Activated CD8-positive, alpha-beta T cell treated with anti-CD3 and anti-CD28 coated beads, Interleukin-2, amount 10 ng/mL, durations not matched to agents 7 days and 5 days (primary cell): ENCODE results near the gene EPB41L2. TPM values are rescaled to one million over a fixed set of nuclear protein-coding genes. Genes with fewer than 3 reads are reported as not detected.
"Not testable (repeated sequence)": the region's sequence is repeated elsewhere in the genome, so short reads cannot be mapped to it uniquely, and the experiment has no call there.

ENCODE experiments used
- ATAC-seq: fragments of 150-1000 bp; cut with Tn5 transposase; one replicate; pipeline ENCODE4 v1.10.0; 2021; ENCODE audit warnings: moderate library complexity
- CTCF ChIA-PET: fragments of 350-600 bp; sonication (Branson Sonifier 250); formaldehyde crosslinking; loops from one replicate; lab custom pipeline; 2021; ENCODE audit warnings: antibody characterized with exemption; lab: Charles Lee
- POLR2A ChIA-PET: fragments of 350-600 bp; sonication (Branson Sonifier 250); formaldehyde crosslinking; loops from one replicate; lab custom pipeline; 2021; ENCODE audit warnings: antibody characterized with exemption; lab: Charles Lee
- DNase-seq: peaks from one replicate; pipeline ENCODE4 v3.0.0-alpha.2; 2020
- H3K27ac Mint-ChIP-seq: one replicate; pipeline ENCODE4 v1.8.0; 2021; ENCODE audit warnings: mild to moderate bottlenecking, mixed read lengths
- H3K27me3 Mint-ChIP-seq: one replicate; pipeline ENCODE4 v1.8.0; 2021; ENCODE audit warnings: low read depth, mixed read lengths
- H3K36me3 Mint-ChIP-seq: one replicate; pipeline ENCODE4 v1.8.0; 2021; ENCODE audit warnings: low read depth, mixed read lengths
- H3K4me1 Mint-ChIP-seq: one replicate; pipeline ENCODE4 v1.8.0; 2021; ENCODE audit warnings: low read depth, mixed read lengths
- H3K4me3 Mint-ChIP-seq: one replicate; pipeline ENCODE4 v1.8.0; 2021; ENCODE audit warnings: mild to moderate bottlenecking, mixed read lengths
- H3K9me3 Mint-ChIP-seq: one replicate; pipeline ENCODE4 v1.8.0; 2022; ENCODE audit warnings: mixed read lengths; ENCODE audit not compliant: insufficient read depth
- total RNA-seq, 2 experiments: library from RNA; stranded (reverse); gene quantifications; one replicate each; pipeline ENCODE4 v1.2.3, GENCODE V29; 2021

The EPB41L2 gene
- total RNA-seq, 2 experiments from 2014 or later = 18.0 to 23.6 TPM

DNA sequence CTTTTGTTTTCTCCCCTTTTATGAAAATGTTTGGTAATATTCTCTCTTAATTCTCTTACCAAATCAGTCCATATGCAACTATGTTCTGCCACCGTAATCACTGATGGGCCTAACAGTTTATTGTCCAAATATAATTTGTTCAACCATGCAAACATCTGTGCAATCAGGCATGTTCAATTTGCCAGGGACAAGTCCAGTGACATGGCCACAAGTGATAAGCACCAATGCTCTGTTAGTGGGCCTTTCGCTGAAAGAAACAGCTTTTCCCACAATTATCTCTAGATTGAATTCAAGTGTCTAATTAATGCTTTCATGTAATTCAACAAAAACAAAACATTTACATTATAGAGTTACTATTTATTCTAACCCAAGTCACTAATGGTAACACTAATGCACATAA, 53.3 kb downstream of the EPB41L2 start:
- ChIA-PET CTCF (no interaction called here), POLR2A (no interaction called here)
- DNase-seq (no peak), ATAC-seq (no peak)
- Mint-ChIP-seq H3K27ac (no peak overlapping the region), H3K36me3 (peaks cover 14% of the 10 kb centered on the region), H3K9me3 (peaks cover 29% of the 10 kb centered on the region), H3K4me3 (no peak overlapping the region), H3K4me1 (no peaks in the 10 kb centered on the region), H3K27me3 (no peaks in the 10 kb centered on the region)

DNA sequence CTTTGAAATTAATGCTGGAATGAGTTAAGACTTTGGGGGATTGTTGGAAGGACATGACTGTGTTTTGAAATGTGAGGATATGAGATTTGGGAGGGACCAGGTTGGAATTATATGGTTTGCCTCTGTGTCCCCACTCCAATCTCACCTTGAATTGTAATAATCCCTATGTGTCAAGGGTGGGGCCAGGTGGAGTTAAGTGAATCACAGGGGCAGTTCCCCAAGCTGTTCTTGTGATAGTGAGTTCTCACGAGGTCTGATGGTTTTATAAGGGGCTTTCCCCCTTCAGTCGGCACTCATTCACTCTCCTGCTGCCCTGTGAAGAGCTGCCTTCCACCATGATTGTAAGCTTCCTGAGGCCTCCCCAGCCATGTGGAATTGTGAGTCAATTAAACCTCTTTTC, 54.1 kb downstream of the EPB41L2 start:
- Mint-ChIP-seq H3K36me3 (peaks cover 14% of the 10 kb centered on the region), H3K9me3 (peaks cover 29% of the 10 kb centered on the region)
- POLR2A ChIA-PET, CTCF ChIA-PET, ATAC-seq, H3K27me3 Mint-ChIP-seq, H3K4me1 Mint-ChIP-seq, H3K4me3 Mint-ChIP-seq, DNase-seq, H3K27ac Mint-ChIP-seq: not testable (repeated sequence)

- Mint-ChIP-seq H3K36me3 (peaks cover 14% of the 10 kb centered on the region), H3K9me3 (peaks cover 29% of the 10 kb centered on the region)
- H3K4me3 Mint-ChIP-seq, H3K27me3 Mint-ChIP-seq, DNase-seq, H3K27ac Mint-ChIP-seq, POLR2A ChIA-PET, ATAC-seq, CTCF ChIA-PET, H3K4me1 Mint-ChIP-seq: not testable (repeated sequence)
These were observed 55.1 kb downstream of the EPB41L2 start for GRCh38 chr6:131007964-131008363.

- Mint-ChIP-seq H3K9me3 (peaks cover 29% of the 10 kb centered on the region), H3K36me3 (peaks cover 14% of the 10 kb centered on the region), H3K27ac (no peak overlapping the region), H3K27me3 (no peaks in the 10 kb centered on the region), H3K4me3 (no peak overlapping the region), H3K4me1 (no peaks in the 10 kb centered on the region)
- POLR2A ChIA-PET = no interaction called here
- CTCF ChIA-PET = no interaction called here
- ATAC-seq (no peak), DNase-seq (no peak)
These were observed 55.8 kb downstream of the EPB41L2 start for GRCh38 chr6:131007286-131007685.

GRCh38 chr6:131005439-131006016, 57.5 kb downstream of the EPB41L2 start:
- Mint-ChIP-seq H3K4me1 (no peaks in the 10 kb centered on the region), H3K9me3 (peaks cover 29% of the 10 kb centered on the region), H3K36me3 (peaks cover 14% of the 10 kb centered on the region), H3K4me3 (no peak overlapping the region), H3K27me3 (no peaks in the 10 kb centered on the region), H3K27ac (no peak overlapping the region)
- no peak for ATAC-seq
- ChIA-PET CTCF (no interaction called here), POLR2A (no interaction called here)
- no peak for DNase-seq

- CTCF ChIA-PET = no interaction called here
These were observed 58.1 kb downstream of the EPB41L2 start for GRCh38 chr6:131004936-131005335.

DNA sequence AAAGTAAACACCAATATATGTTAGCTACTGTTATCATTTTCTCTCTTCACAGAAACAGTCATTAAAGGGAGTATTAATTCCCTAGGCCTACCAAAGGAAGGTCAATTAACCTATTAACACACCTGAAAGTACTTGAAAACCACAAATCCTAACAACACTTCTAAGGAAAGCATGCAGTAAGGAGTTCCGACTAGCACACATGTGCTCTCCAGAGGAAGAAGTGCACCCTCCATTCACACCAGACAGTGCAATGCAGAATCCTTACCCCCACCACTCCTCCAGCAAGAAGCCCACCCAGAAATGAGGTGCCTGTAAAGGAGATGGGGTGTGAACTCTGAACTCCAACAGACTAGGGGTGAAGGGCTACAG, 58.7 kb downstream of the EPB41L2 start:
- no peak overlapping the region for H3K4me3 Mint-ChIP-seq
- DNase-seq (no peak), ATAC-seq (no peak)
- H3K36me3 Mint-ChIP-seq = peaks cover 14% of the 10 kb centered on the region
- CTCF ChIA-PET = no interaction called here
- H3K9me3 Mint-ChIP-seq = peaks cover 22% of the 10 kb centered on the region
- no peaks in the 10 kb centered on the region for H3K4me1 Mint-ChIP-seq
- POLR2A ChIA-PET = no interaction called here
- no peaks in the 10 kb centered on the region for H3K27me3 Mint-ChIP-seq
- no peak overlapping the region for H3K27ac Mint-ChIP-seq

More at GRCh38 chr6:131004936-131005335, 58.1 kb downstream of the EPB41L2 start:
- Mint-ChIP-seq H3K4me3 (no peak overlapping the region), H3K4me1 (no peaks in the 10 kb centered on the region), H3K36me3 (peaks cover 14% of the 10 kb centered on the region), H3K27ac (no peak overlapping the region), H3K9me3 (peaks cover 27% of the 10 kb centered on the region), H3K27me3 (no peaks in the 10 kb centered on the region)
- POLR2A ChIA-PET = no interaction called here
- ATAC-seq = no peak
- DNase-seq = no peak

- ATAC-seq = no peak
- ChIA-PET POLR2A (no interaction called here), CTCF (no interaction called here)
- Mint-ChIP-seq H3K9me3 (peaks cover 18% of the 10 kb centered on the region), H3K4me3 (no peak overlapping the region), H3K36me3 (peaks cover 12% of the 10 kb centered on the region), H3K27me3 (peaks cover 2% of the 10 kb centered on the region), H3K4me1 (no peaks in the 10 kb centered on the region), H3K27ac (no peak overlapping the region)
- no peak for DNase-seq
These were observed 59.3 kb downstream of the EPB41L2 start for GRCh38 chr6:131003488-131004386.

DNA sequence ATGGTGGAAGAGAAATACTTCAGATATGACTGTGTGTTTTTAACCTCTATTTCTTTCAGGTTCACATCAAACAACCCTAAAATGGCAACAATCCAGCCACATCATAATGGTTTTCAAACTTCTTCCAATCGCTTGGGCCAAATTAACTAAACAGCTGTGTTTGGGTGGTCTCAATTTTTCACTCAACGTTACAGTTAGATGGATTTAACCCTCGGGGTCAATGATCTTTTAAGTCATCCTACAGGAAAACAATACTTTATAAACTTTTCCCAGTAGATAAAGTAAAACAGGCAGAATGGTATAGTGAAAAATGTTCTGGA, 60.4 kb downstream of the EPB41L2 start:
- ChIA-PET POLR2A (no interaction called here), CTCF (no interaction called here)
- H3K27ac Mint-ChIP-seq = no peak overlapping the region
- no peak for ATAC-seq
- H3K36me3 Mint-ChIP-seq = peaks cover 9% of the 10 kb centered on the region
- no peak for DNase-seq
- peaks cover 2% of the 10 kb centered on the region for H3K27me3 Mint-ChIP-seq
- H3K9me3 Mint-ChIP-seq = peaks cover 9% of the 10 kb centered on the region
- no peak overlapping the region for H3K4me3 Mint-ChIP-seq
- no peaks in the 10 kb centered on the region for H3K4me1 Mint-ChIP-seq

DNA sequence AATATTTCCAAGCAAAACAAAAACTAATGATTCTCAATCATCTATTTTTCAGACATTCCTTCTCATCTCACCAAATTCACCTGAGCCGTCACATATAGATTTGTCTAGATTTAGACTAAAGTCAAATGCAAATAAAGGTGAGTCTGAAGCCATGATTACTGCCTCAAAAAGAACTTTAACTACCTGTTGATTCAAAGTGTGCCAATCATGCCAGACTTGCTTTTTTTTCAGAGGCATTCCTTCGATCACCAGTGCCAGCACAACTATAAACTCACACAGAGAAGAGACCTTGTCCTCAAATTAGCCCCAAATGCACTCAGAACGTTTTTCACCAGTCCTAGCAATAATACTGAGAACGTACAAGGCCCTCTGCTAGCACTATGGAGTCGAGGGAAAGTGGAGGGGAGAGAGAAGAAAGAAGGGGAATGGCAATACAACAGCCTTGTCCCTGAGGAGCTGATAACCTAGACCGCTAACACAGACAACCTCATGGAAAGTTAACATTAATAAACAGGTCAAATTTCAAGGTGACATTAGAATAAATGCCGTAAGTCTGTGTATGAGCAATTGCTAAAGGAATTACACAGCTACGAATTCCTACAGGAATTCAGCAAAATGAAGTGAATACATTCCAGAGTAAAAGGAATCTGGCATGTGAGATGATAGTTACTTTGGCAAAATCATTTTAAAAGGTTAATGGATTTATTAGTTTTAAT, 60.9 kb downstream of the EPB41L2 start:
- ATAC-seq (no peak), DNase-seq (no peak)
- Mint-ChIP-seq H3K4me3 (no peak overlapping the region), H3K36me3 (peaks cover 4% of the 10 kb centered on the region), H3K27me3 (peaks cover 2% of the 10 kb centered on the region), H3K9me3 (peaks cover 4% of the 10 kb centered on the region), H3K27ac (no peak overlapping the region), H3K4me1 (no peaks in the 10 kb centered on the region)
- ChIA-PET CTCF (no interaction called here), POLR2A (no interaction called here)

DNA sequence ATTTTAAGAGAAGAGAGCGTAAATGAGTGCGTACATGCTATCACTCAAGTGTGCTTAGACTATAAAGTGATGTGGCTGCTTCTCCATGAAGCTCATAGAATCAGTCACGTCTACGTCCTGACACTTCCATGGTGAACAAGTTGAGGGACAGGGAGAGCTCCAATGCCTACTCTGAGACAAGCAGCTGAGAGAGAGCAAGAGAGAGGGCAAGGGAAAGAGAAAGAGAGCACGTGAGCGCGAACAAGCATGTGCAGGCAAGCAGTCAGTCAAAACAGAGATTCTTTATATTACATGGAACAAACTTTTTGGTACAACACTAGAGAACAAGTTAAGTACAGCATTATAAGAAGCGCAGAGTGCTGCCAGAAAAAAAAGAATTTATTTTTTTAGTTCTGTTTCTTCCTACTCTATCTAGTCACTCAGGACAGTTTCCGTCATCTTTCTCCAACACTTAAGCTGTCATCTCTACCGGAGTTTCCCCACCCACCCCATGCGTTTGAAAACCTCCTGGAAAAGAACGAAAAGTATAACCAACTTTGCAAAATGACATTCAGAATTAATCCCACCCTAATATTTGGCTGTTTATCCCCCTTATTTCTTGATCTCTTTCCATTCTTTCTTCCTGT, 61.8 kb downstream of the EPB41L2 start:
- Mint-ChIP-seq H3K27ac (no peak overlapping the region), H3K36me3 (no peaks in the 10 kb centered on the region), H3K4me3 (no peak overlapping the region), H3K27me3 (peaks cover 2% of the 10 kb centered on the region), H3K9me3 (no peaks in the 10 kb centered on the region), H3K4me1 (no peaks in the 10 kb centered on the region)
- POLR2A ChIA-PET = no interaction called here
- DNase-seq (no peak), ATAC-seq (no peak)
- CTCF ChIA-PET = no interaction called here

DNA sequence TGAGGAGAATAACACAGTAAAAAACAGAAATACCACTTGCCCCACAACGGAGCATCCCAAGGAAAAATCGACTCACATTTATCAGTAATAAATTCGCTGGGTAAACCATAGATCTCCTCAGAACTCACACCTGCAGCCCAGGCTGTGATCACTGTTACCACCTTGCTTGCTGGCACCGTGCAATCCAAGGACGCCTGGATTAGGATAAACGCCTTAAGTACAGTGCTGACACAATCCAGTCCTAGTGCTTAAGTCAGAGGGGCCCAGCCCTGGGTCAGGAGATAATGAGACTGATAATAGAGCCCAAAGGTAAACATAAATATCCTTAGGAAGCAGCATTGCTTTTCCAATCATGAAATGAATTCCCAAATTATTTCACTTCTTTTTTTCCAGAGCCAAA, 62.5 kb downstream of the EPB41L2 start:
- no peak overlapping the region for H3K4me3 Mint-ChIP-seq
- H3K27me3 Mint-ChIP-seq = peaks cover 2% of the 10 kb centered on the region
- no peaks in the 10 kb centered on the region for H3K4me1 Mint-ChIP-seq
- no peaks in the 10 kb centered on the region for H3K36me3 Mint-ChIP-seq
- H3K9me3 Mint-ChIP-seq = no peaks in the 10 kb centered on the region
- no peak for ATAC-seq
- CTCF ChIA-PET = no interaction called here
- POLR2A ChIA-PET = no interaction called here
- DNase-seq = no peak
- H3K27ac Mint-ChIP-seq = no peak overlapping the region
